Activated T-cell treated with anti-CD3 and anti-CD28 coated beads, Interleukin-2, amount 50 U/mL, for 1 hour (primary cell): ENCODE measurements around the gene RSAD2.

Source experiments
- DNase-seq: peaks from one replicate; pipeline ENCODE4 v3.0.0-alpha.2; 2020

RSAD2 gene

DNA sequence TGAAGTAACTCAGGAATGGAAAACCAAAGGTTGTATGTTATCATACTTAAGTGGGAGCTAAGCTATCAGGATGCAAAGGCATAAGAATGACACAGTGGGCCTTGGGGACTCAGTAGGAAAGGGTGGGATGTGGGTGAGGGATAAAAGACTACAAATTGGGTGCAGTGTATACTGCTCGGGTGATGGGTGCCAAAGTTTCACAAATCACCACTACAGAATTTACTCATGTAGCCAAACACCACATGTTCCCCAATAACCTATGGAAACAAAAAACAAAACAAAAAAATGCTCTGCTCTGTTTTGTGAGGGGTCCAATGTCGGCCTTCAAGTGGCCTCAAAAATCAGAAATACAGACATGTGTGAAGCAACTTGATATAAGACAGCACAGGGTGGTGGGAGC lies 30.7 kb downstream of the RSAD2 start:
- DNase-seq, result no peak

- DNase-seq, result no peak
Measured at GRCh38 chr2:6909431-6910385, 32.1 kb downstream of the RSAD2 start.

DNA sequence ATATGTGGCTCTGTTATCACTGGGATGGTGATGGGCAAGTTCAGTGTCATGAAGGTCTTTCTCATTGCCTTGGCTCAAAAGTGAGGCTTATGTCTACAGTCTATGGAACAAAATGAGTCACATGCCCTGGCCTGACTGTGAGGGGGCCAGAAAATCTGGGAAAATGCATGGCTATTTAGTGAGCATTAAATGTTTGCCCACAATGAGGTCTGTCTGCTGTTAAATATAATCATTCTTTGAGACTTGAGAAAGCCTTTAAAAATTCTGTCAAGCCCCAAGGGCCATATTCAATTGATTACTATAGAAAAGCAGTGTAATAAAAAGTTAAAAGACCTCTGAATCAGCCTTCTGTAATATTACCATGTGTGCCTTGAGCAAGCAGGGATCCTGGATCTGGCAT lies 34.1 kb downstream of the RSAD2 start:
- DNase-seq, result no peak

DNA sequence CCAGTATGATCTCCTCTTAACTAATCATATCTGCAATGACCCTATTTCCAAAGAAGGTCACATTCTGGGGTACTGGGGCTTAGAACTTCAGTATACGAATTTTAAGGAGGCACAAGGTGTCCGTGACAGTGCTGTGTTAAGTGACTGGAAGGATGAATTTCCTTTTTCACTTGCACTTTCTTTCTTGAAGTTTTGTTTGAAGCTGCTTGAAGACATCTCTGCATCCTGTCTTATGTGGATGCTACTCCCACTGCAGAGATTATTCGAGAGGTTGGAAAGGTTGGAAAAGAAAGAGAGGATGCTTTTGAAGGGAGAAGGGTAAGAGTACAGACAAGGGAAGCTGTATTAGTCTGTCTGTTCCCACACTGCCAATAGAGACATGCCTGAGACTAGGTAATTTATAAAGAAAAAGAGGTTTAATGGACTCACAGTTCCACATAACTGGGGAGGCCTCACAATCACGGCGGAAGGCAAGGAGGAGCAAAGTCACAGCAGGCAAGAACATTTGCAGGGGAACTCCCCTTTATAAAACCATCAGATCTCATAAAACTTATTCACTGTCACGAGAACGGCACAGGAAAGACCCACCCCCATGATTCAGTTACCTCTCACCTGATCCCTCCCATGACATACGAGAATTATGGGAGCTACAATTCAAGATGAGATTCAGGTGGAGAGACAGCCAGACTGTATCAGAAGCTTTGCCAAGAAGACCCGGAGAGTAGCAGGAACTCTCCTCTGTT lies 36.0 kb downstream of the RSAD2 start:
- DNase-seq, result no peak

GRCh38 chr2:6914828-6915227 lies 37.3 kb downstream of the RSAD2 start:
- no peak for DNase-seq

GRCh38 chr2:6915399-6915798 lies 37.8 kb downstream of the RSAD2 start:
- no peak for DNase-seq

DNA sequence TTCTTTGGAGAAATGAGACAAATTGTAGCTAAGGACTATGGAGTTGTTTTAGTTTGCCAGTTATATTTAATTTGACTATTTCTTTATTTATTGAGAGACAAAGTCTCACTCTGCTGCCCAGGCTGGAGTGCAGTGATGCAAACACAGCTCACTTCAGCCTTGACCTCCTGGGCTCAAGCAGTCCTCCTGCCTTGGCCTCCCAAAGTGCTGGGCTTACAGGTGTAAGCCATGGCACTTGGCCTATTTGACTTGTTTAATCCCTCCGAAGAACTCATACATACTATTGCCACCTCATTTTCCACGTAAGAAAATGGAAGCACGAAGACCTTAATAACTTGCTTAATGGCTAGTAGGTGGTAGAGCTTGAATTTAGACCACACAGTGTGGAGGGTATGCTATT lies 38.6 kb downstream of the RSAD2 start:
- no peak for DNase-seq

DNA sequence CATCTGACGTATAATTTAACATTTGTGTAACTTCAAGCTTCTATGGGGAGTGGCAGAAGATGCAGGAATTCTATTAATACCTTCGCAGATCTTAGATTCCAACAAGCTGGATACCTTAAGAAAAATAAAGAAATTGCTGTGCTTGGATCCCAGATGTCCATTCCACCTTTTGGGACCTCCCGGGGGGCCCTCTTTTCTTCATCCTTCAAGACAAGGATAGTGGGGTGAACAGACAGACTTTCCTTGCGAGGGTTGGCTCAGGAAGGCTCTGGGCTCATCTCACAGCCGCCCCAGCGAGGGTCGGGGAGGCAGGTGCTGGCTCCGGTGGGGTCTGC lies 39.1 kb downstream of the RSAD2 start:
- DNase-seq, result no peak

- DNase-seq, result peak; percentile 84
Measured at GRCh38 chr2:6917071-6917760, 39.6 kb downstream of the RSAD2 start, which contains the start of gene RNF144A. TSS of gene RNF144A (plus strand) at chr2:6917412. CDS start at chr2:6996927, 79,515 bp downstream.

DNA sequence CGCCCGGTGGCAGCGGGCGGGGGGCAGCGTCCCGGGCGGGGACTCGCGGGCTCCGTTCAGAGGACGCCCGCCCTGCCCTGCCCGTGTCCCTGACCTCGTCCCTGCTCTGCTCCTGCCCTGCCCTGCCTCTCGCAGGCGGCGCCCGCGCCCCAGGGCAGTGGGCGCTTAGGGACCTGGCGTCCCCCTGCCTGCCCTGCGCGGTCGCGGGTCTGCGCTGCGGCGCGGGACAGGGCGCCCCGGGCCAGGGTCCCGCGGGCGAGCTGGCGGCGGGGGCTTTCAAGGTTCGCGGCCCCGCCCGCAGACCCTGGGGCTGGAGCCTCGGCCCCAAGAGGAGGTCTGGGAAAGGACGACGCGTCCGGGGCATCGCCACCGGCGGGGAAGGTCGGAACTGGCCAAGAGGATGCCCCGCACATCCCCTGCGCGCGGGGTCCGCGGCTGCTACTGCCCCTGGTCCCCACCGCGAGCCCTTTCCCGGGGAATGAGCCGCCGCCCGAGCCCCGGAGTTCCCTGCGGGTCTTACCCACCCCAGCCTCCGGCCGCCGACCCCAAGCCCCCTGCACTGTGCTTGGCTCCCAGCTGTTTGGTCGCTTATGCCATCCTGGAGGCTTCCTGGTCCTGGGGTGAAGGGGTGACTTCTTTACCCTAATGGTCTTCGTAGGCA lies 40.3 kb downstream of the RSAD2 start:
- no peak for DNase-seq

- no peak for DNase-seq
Measured at GRCh38 chr2:6919901-6920742, 42.5 kb downstream of the RSAD2 start.

DNA sequence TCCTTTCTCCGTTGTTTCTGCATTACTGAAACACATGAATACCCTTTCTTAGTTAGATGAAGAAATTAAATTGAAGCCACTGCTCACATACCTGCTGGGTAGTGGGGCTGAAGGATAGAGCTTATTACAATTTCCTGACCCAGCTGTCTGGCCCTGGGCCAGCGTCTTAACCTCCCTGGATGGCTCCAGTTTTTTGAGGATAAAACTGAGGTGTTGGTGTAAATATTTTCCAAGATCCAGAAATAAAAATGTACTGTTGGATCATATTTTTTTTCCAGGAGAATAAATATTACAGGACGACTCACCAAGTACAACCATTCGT lies 43.1 kb downstream of the RSAD2 start:
- no peak for DNase-seq

DNA sequence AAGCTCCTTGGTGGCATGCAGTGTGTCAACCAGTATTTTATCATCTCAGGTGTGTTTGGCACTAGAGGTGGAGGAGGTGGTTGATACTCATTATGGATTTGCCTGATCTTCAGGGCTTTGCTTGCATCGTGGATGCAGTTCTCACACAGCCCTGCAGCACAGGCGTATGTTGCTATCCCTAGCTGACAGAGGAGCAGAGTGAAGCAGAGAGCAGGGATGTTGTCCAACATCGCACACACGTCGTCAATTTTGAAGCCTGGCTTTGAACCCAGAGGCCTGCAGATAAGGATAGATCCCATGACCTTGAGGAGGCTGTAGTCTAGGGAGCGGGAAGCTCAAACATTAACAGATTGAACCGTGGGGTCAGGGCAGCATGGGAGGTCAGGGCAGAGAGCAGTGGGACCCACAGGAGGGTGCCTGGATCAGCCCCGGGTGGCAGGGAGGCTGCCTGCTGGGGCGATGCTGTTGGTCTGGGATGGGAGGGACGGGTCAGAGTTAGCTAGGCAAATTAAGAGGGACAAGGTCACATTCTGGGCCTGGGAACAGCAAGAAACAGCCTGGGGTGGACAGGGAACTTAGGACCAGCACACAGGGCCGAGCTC lies 43.8 kb downstream of the RSAD2 start:
- DNase-seq, result no peak

DNA sequence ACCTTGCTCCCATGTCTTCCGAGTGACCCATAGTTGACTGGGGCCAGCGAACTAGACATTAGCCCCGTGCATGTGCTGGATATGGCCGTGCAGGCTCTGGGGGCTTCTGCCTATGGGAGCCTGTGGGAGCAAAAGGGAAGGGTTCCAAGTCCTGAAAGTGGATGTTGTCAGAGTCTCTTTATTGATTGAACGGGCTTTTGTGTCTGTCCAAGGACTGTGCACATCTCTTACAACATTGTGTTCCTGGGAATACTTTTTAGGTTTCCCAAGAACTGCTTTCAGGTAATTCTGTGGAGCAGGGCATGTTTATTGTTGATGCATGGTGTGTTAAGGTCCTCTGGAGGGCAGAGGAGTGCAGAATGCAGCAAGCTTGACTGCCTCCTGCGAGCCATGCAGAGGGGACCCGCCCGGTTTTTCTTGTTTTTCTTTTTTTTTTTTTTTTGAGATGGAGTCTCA lies 44.7 kb downstream of the RSAD2 start:
- DNase-seq, result no peak

GRCh38 chr2:6923319-6923718 lies 45.7 kb downstream of the RSAD2 start:
- DNase-seq, result no peak

GRCh38 chr2:6924101-6924923 lies 46.7 kb downstream of the RSAD2 start:
- no peak for DNase-seq

DNA sequence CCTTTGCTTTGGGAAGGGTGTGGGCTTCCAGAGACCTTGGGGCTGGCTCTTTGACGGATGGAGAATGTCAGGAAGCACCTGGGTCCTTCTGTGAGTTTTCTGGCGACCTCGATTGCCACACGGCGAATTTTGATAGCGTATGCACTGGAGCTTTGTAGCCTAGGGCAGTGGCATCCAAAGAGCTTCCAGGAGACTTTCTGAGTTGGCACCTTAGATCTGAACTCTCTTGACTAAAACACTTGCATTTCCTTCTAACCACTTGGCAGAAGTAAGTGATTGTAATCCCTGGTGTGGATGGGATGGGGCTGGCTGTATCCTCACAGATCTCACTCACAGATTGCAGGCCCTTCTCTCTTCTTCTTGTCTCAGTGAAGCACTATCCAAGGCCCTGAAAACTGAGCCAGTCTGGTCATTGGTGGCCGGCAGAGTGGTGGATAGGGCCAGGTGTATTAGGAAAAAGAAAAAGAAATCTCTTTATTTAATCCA lies 47.4 kb downstream of the RSAD2 start:
- DNase-seq, result no peak

GRCh38 chr2:6926071-6926732 lies 48.6 kb downstream of the RSAD2 start:
- no peak for DNase-seq

DNA sequence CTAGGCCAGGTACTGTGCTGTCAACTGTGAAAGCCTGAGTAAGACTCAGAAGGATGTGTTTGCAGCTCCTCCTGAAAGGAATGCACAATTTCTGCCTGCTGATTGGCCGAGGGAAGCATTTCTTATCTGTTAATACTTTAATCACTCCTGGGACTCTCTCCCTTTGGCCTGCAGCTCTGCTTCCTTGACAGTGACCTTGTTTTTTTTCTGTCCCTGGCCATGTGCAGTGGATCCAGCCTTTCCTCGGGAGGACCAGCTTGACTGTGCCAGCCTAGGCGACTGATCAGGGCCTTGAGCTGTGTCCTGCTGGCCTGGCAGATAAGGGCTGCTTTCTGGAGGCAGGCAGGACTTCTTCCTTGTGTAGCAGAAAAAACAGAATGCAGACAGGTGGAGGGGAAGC lies 49.6 kb downstream of the RSAD2 start:
- DNase-seq, result no peak

DNA sequence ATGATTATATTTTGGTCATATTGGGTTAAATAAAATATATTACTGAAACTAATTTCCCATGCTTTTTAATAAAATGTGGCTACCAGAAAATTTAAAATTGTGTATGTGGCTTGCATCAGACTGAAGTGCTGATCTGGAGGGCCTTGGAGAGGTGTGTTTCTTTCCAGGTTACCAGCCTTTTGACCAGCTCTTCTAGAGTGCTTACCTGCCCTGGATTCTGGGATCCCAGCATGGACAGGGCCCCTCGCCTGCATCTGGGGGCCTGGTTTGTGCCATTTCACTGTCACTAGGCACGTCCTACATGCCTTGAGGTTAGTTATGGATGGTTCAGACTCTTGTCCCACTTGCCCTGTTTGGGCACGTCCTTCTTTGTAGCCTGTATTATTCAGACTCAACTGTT lies 50.2 kb downstream of the RSAD2 start:
- no peak for DNase-seq
